Spleen (tissue), 7 donors: ENCODE data around the gene SLC22A12.

Experiments
- POLR2A ChIP-seq, 3 donors: fragments of 450-650 bp; IDR thresholded peaks; one replicate each; pipeline ENCODE4 v1.5.1; 2017; ENCODE audit warnings: antibody characterized with exemption in 3 of 3, mild to moderate bottlenecking in 1 of 3
- TF ChIP-seq, protein P1 (sequence below), 11 experiments: fragments of 200-600 bp in 7 of 11; fragments of 450-650 bp in 4 of 11; sonication (generic) in 4 of 11; IDR thresholded peaks in 8 of 11; conservative IDR thresholded peaks in 3 of 11; 1 replicate in 7 of 11; 2 replicates in 4 of 11; pipeline versions ENCODE4 v1.4.0 to v1.8.0; 2016 to 2021; ENCODE audit warnings: antibody characterized with exemption in 11 of 11, inconsistent platforms in 4 of 11, mild to moderate bottlenecking in 1 of 11
- donor health status: DM: no; HTN: no; CAD: no; lungs with moderate emphysema.
- donor health status: DM: no; HTN: no; CAD: no.
- donor health status: DM: no; HTN: no; CAD: no.

DNA sequence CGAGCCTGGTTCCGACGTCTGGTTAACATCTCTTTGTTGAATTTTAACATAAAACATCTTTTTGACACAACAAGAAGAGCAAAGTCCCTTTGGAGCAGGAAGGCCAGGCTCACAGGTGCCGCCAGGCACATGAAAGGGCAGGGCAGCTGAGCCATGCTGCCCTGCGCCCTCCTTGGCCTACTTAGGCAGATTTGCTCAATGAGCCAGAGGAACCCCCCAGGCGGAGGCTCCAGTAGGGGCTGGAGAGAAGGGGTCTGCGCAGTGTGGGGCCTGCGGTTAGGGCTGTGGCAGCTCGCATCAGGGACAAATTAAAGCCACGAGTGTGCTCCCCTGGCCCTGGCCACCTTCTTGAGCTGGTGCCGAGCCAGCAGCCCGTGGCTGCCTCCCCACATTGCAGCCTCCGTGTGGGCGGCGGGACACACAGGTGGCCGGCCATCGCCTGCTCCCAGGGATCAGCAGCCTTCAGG is 9.9 kb upstream of the SLC22A12 start:
- no peak for TF ChIP-seq POLR2A (IDR thresholded peaks at IDR 0.05)
- TF ChIP-seq, protein P1, sequence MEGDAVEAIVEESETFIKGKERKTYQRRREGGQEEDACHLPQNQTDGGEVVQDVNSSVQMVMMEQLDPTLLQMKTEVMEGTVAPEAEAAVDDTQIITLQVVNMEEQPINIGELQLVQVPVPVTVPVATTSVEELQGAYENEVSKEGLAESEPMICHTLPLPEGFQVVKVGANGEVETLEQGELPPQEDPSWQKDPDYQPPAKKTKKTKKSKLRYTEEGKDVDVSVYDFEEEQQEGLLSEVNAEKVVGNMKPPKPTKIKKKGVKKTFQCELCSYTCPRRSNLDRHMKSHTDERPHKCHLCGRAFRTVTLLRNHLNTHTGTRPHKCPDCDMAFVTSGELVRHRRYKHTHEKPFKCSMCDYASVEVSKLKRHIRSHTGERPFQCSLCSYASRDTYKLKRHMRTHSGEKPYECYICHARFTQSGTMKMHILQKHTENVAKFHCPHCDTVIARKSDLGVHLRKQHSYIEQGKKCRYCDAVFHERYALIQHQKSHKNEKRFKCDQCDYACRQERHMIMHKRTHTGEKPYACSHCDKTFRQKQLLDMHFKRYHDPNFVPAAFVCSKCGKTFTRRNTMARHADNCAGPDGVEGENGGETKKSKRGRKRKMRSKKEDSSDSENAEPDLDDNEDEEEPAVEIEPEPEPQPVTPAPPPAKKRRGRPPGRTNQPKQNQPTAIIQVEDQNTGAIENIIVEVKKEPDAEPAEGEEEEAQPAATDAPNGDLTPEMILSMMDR (IDR thresholded peaks at IDR 0.05 in 8 of 11, conservative IDR thresholded peaks at IDR 0.05 in 3 of 11): no peak
